ENCODE data around the gene GNAI3.

Gene GNAI3

DNA sequence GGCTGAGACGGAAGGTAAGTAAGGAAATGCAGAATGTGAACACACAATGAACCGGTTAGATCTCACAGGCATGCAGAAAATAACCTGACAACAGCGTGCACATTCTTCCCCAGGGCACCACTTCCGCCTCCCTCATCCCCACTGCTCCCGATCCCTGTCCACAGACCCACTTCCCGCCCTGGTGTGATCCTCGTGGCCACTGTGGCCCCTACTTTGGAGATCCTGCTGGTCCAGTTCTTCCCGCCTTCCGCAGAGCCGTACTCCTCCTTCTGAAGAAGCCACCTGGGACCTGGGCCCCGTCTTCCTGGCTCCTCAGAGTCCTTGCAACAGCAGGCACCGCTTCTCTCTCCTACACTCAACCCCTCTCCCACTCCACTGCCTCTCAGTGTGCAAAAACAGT lies 106.1 kb downstream of the GNAI3 start:
- Histone ChIP-seq H4K8ac (ENCODE audit: low read depth, low read length) (no peak overlapping the region), H3K27ac (replicated peaks; ENCODE audit: low read length) (no peak overlapping the region), H2BK15ac (ENCODE audit: low read length) (no peak overlapping the region), H2AK5ac (ENCODE audit: low read depth, low read length) (peak overlapping the region; percentile 79), H2BK120ac (ENCODE audit: low read depth, low read length) (no peak overlapping the region), H3K9ac (ENCODE audit: low read depth, low read length, poor library complexity) (no peak overlapping the region), H3K18ac (ENCODE audit: low read length) (peak overlapping the region; percentile 11), H2BK5ac (ENCODE audit: low read length) (no peak overlapping the region), H3K14ac (ENCODE audit: low read length) (no peak overlapping the region), H3K9me3 (replicated peaks in 1 of 2; ENCODE audit: control insufficient read depth in 2 of 2, insufficient read depth in 1 of 2, low read depth in 1 of 2, low read length in 2 of 2) (no peaks in the 10 kb centered on the region), H2BK12ac (ENCODE audit: low read length) (no peak overlapping the region), H2AFZ (ENCODE audit: low read length) (no peak overlapping the region), H3K4ac (ENCODE audit: low read length) (peak overlapping the region; percentile 59), H3K23ac (ENCODE audit: low read depth, low read length, poor library complexity) (no peak overlapping the region), H3K4me3 (ENCODE audit: low read length in 2 of 2) (no peak overlapping the region), H3K79me1 (ENCODE audit: low read depth, low read length) (no peaks in the 10 kb centered on the region), H4K91ac (ENCODE audit: low read depth, low read length, poor library complexity) (no peak overlapping the region), H3K4me2 (ENCODE audit: insufficient read depth, low read length, poor library complexity, severe bottlenecking) (no peak overlapping the region), H3K27me3 (ENCODE audit: control insufficient read depth in 3 of 3, insufficient read depth in 3 of 3, low read depth in 1 of 3, low read length in 3 of 3) (peaks cover 0 to 17% (median 11%) of the 10 kb centered on the region in 3 experiments), H3K4me1 (ENCODE audit: control insufficient read depth in 2 of 2, insufficient read depth in 1 of 2, low read depth in 1 of 2, low read length in 2 of 2) (peaks cover 3 to 9% of the 10 kb centered on the region in 2 donors), H3K36me3 (replicated peaks in 1 of 2; ENCODE audit: control insufficient read depth in 2 of 2, insufficient read depth in 2 of 2, low read length in 2 of 2) (peaks cover 0 to 8% of the 10 kb centered on the region in 2 donors)
- no peak for DNase-seq (ENCODE audit: low spot score)
- no CpG with 5 or more reads among the region's 12 CpGs for WGBS, 2 donors (ENCODE audit: extremely low coverage in 2 of 2, insufficient read length in 2 of 2, insufficient replicate concordance in 1 of 2)

DNA sequence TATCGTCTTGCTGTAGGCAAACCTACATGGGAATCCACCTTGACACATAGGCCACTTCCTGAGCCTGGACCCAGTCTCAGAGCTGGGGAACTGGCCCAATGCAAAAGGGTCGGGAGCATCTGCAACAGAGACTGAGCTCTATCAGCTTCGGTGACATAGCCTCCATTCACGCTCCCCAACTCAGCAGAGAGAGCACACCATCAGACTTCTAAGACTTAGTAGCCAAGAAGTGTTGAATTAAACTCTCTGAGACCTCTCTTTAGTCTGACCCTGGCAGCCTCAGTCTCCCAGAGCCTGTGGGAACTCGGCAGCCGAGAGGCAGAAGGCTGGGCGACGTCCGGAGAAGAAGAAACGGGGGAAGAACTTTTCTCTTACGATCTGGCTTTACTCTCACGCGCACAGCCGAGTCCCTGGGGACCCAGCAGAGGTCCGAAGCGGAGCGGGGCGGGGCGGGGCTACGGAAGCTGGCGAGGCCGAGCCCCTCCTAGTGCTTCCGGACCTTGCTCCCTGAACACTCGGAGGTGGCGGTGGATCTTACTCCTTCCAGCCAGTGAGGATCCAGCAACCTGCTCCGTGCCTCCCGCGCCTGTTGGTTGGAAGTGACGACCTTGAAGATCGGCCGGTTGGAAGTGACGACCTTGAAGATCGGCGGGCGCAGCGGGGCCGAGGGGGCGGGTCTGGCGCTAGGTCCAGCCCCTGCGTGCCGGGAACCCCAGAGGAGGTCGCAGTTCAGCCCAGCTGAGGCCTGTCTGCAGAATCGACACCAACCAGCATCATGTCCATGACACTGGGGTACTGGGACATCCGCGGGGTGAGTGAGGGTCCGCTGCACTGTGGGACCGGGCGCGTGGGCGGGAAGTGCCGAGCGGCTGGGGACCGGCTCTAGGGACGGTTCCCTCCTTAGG lies 107.5 kb downstream of the GNAI3 start, which contains the start of gene GSTM4:
TSS of gene GSTM4 (plus strand) at position 485 of the 905 bp plus-strand sequence. CDS start at position 776, 291 bp downstream.
- no peaks in the 10 kb centered on the region for H3K9me3 ChIP-seq (replicated peaks in 1 of 2; ENCODE audit: control insufficient read depth in 2 of 2, insufficient read depth in 1 of 2, low read depth in 1 of 2, low read length in 2 of 2)
- H3K14ac ChIP-seq (ENCODE audit: low read length), result peak within 1 kb of the TSS; percentile 98
- no CpG with 5 or more reads among the region's 54 CpGs for WGBS, 2 donors (ENCODE audit: extremely low coverage in 2 of 2, insufficient read length in 2 of 2, insufficient replicate concordance in 1 of 2)
- H2AFZ ChIP-seq (ENCODE audit: low read length), result peak within 1 kb of the TSS; percentile 99
- peaks cover 3 to 9% of the 10 kb centered on the region in 2 donors for H3K4me1 ChIP-seq (ENCODE audit: control insufficient read depth in 2 of 2, insufficient read depth in 1 of 2, low read depth in 1 of 2, low read length in 2 of 2)
- no peak within 1 kb of the TSS for H2BK12ac ChIP-seq (ENCODE audit: low read length)
- H2BK120ac ChIP-seq (ENCODE audit: low read depth, low read length), result no peak within 1 kb of the TSS
- H3K4ac ChIP-seq (ENCODE audit: low read length), result no peak within 1 kb of the TSS
- H3K36me3 ChIP-seq (replicated peaks in 1 of 2; ENCODE audit: control insufficient read depth in 2 of 2, insufficient read depth in 2 of 2, low read length in 2 of 2), result peaks cover 0 to 14% of the 10 kb centered on the region in 2 donors
- H4K91ac ChIP-seq (ENCODE audit: low read depth, low read length, poor library complexity), result no peak within 1 kb of the TSS
- peaks cover 0 to 13% (median 11%) of the 10 kb centered on the region in 3 experiments for H3K27me3 ChIP-seq (ENCODE audit: control insufficient read depth in 3 of 3, insufficient read depth in 3 of 3, low read depth in 1 of 3, low read length in 3 of 3)
- peak; percentile 68 for DNase-seq (ENCODE audit: low spot score)
- no peak within 1 kb of the TSS for H4K8ac ChIP-seq (ENCODE audit: low read depth, low read length)
- no peaks in the 10 kb centered on the region for H3K79me1 ChIP-seq (ENCODE audit: low read depth, low read length)
- H2BK5ac ChIP-seq (ENCODE audit: low read length), result peak within 1 kb of the TSS; percentile 72
- H3K27ac ChIP-seq (replicated peaks; ENCODE audit: low read length), result no peak within 1 kb of the TSS
- peak within 1 kb of the TSS; percentile 89 for H3K18ac ChIP-seq (ENCODE audit: low read length)
- peak within 1 kb of the TSS; percentile 71 for H3K4me2 ChIP-seq (ENCODE audit: insufficient read depth, low read length, poor library complexity, severe bottlenecking)
- H2AK5ac ChIP-seq (ENCODE audit: low read depth, low read length), result no peak within 1 kb of the TSS
- H3K9ac ChIP-seq (ENCODE audit: low read depth, low read length, poor library complexity), result peak within 1 kb of the TSS; percentile 85
- H3K4me3 ChIP-seq (ENCODE audit: low read length in 2 of 2), result peak within 1 kb of the TSS; percentile 83 to 94
- H3K23ac ChIP-seq (ENCODE audit: low read depth, low read length, poor library complexity), result peak within 1 kb of the TSS; percentile 58
- no peak within 1 kb of the TSS for H2BK15ac ChIP-seq (ENCODE audit: low read length)

DNA sequence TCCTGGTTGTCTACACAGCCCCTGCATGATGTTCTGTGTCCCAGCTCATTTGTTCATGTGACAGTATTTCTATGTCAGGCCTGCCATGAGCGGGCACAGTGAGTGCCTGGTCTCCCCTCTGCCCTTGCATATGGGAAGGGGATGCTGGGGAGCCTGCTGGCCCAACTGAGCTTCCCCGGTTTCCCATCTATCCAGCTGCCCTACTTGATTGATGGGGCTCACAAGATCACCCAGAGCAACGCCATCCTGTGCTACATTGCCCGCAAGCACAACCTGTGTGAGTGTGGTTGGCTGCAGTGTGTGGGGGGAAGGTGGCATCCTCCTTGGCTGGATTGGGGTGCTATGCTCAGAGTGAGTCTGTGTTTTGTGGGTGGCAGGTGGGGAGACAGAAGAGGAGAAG lies 109.0 kb downstream of the GNAI3 start:
- H2BK15ac ChIP-seq (ENCODE audit: low read length), result no peak overlapping the region
- peaks cover 0 to 11% (median 3%) of the 10 kb centered on the region in 3 experiments for H3K27me3 ChIP-seq (ENCODE audit: control insufficient read depth in 3 of 3, insufficient read depth in 3 of 3, low read depth in 1 of 3, low read length in 3 of 3)
- no peak for DNase-seq (ENCODE audit: low spot score)
- no peak overlapping the region for H3K4me3 ChIP-seq (ENCODE audit: low read length in 2 of 2)
- no peak overlapping the region for H3K14ac ChIP-seq (ENCODE audit: low read length)
- H2BK5ac ChIP-seq (ENCODE audit: low read length), result no peak overlapping the region
- no peak overlapping the region for H2BK12ac ChIP-seq (ENCODE audit: low read length)
- H3K27ac ChIP-seq (replicated peaks; ENCODE audit: low read length), result no peak overlapping the region
- H3K9ac ChIP-seq (ENCODE audit: low read depth, low read length, poor library complexity), result no peak overlapping the region
- no peak overlapping the region for H4K8ac ChIP-seq (ENCODE audit: low read depth, low read length)
- H2BK120ac ChIP-seq (ENCODE audit: low read depth, low read length), result no peak overlapping the region
- H3K4me2 ChIP-seq (ENCODE audit: insufficient read depth, low read length, poor library complexity, severe bottlenecking), result no peak overlapping the region
- H3K4me1 ChIP-seq (ENCODE audit: control insufficient read depth in 2 of 2, insufficient read depth in 1 of 2, low read depth in 1 of 2, low read length in 2 of 2), result peaks cover 3 to 9% of the 10 kb centered on the region in 2 donors
- peaks cover 0 to 14% of the 10 kb centered on the region in 2 donors for H3K36me3 ChIP-seq (replicated peaks in 1 of 2; ENCODE audit: control insufficient read depth in 2 of 2, insufficient read depth in 2 of 2, low read length in 2 of 2)
- H2AFZ ChIP-seq (ENCODE audit: low read length), result no peak overlapping the region
- H3K79me1 ChIP-seq (ENCODE audit: low read depth, low read length), result no peaks in the 10 kb centered on the region
- H2AK5ac ChIP-seq (ENCODE audit: low read depth, low read length), result no peak overlapping the region
- no CpG with 5 or more reads among the region's 4 CpGs for WGBS, 2 donors (ENCODE audit: extremely low coverage in 2 of 2, insufficient read length in 2 of 2, insufficient replicate concordance in 1 of 2)
- H3K23ac ChIP-seq (ENCODE audit: low read depth, low read length, poor library complexity), result no peak overlapping the region
- no peaks in the 10 kb centered on the region for H3K9me3 ChIP-seq (replicated peaks in 1 of 2; ENCODE audit: control insufficient read depth in 2 of 2, insufficient read depth in 1 of 2, low read depth in 1 of 2, low read length in 2 of 2)
- peak overlapping the region; percentile 30 for H3K18ac ChIP-seq (ENCODE audit: low read length)
- H3K4ac ChIP-seq (ENCODE audit: low read length), result no peak overlapping the region
- H4K91ac ChIP-seq (ENCODE audit: low read depth, low read length, poor library complexity), result no peak overlapping the region

DNA sequence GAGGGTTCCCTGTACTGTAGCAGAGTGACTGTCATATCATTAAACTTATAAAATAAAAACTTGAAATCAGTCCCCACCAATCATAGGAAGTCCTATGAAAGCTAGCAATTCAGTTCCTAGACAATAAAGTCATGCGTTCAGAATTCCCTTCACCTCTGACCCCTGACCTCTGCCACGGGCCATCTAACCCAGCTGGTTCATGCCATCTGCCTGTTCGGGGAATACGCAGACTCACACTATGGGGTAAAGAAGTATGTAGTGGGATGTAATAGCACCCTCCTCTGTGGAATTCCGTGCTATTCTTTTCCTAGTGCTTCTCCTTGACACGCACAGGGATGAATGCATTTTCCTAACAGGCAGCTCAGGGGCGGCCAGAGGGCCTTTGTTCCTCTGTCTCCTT lies 109.6 kb downstream of the GNAI3 start:
- no peak overlapping the region for H4K8ac ChIP-seq (ENCODE audit: low read depth, low read length)
- H3K9me3 ChIP-seq (replicated peaks in 1 of 2; ENCODE audit: control insufficient read depth in 2 of 2, insufficient read depth in 1 of 2, low read depth in 1 of 2, low read length in 2 of 2), result no peaks in the 10 kb centered on the region
- no peak overlapping the region for H2BK12ac ChIP-seq (ENCODE audit: low read length)
- no peak for DNase-seq (ENCODE audit: low spot score)
- peaks cover 0 to 14% of the 10 kb centered on the region in 2 donors for H3K36me3 ChIP-seq (replicated peaks in 1 of 2; ENCODE audit: control insufficient read depth in 2 of 2, insufficient read depth in 2 of 2, low read length in 2 of 2)
- H3K27ac ChIP-seq (replicated peaks; ENCODE audit: low read length), result no peak overlapping the region
- H3K4ac ChIP-seq (ENCODE audit: low read length), result no peak overlapping the region
- no peak overlapping the region for H2AFZ ChIP-seq (ENCODE audit: low read length)
- H4K91ac ChIP-seq (ENCODE audit: low read depth, low read length, poor library complexity), result no peak overlapping the region
- H3K18ac ChIP-seq (ENCODE audit: low read length), result no peak overlapping the region
- H3K14ac ChIP-seq (ENCODE audit: low read length), result no peak overlapping the region
- H2BK120ac ChIP-seq (ENCODE audit: low read depth, low read length), result no peak overlapping the region
- no CpG with 5 or more reads among the region's 7 CpGs for WGBS, 2 donors (ENCODE audit: extremely low coverage in 2 of 2, insufficient read length in 2 of 2, insufficient replicate concordance in 1 of 2)
- H3K9ac ChIP-seq (ENCODE audit: low read depth, low read length, poor library complexity), result no peak overlapping the region
- no peaks in the 10 kb centered on the region for H3K79me1 ChIP-seq (ENCODE audit: low read depth, low read length)
- H3K27me3 ChIP-seq (ENCODE audit: control insufficient read depth in 3 of 3, insufficient read depth in 3 of 3, low read depth in 1 of 3, low read length in 3 of 3), result peaks cover 0 to 11% (median 0%) of the 10 kb centered on the region in 3 experiments
- no peak overlapping the region for H2AK5ac ChIP-seq (ENCODE audit: low read depth, low read length)
- no peak overlapping the region for H2BK15ac ChIP-seq (ENCODE audit: low read length)
- H3K23ac ChIP-seq (ENCODE audit: low read depth, low read length, poor library complexity), result no peak overlapping the region
- H3K4me1 ChIP-seq (ENCODE audit: control insufficient read depth in 2 of 2, insufficient read depth in 1 of 2, low read depth in 1 of 2, low read length in 2 of 2), result peaks cover 3 to 9% of the 10 kb centered on the region in 2 donors
- no peak overlapping the region for H3K4me3 ChIP-seq (ENCODE audit: low read length in 2 of 2)
- no peak overlapping the region for H3K4me2 ChIP-seq (ENCODE audit: insufficient read depth, low read length, poor library complexity, severe bottlenecking)
- no peak overlapping the region for H2BK5ac ChIP-seq (ENCODE audit: low read length)
